ENCODE measurements around the gene SLC25A27.

- TF ChIP-seq EZH2 (IDR thresholded peaks at IDR 0.05; ENCODE audit: insufficient read depth, poor library complexity, severe bottlenecking), result no peak
- no peak for TF ChIP-seq EZH2phosphoT487 (IDR thresholded peaks at IDR 0.05; ENCODE audit: insufficient read depth, low read depth)
Observed at GRCh38 chr6:46645265-46645664, 7.5 kb upstream of the SLC25A27 start.

Measured in GM23248 (cell line).